K562 (cell line): ENCODE results near the gene KRT222. TPM values are rescaled to one million over a fixed set of nuclear protein-coding genes. Genes with fewer than 3 reads are reported as not detected.
A peak's percentile ranks its signal among the peaks of the same experiment; 100 is the strongest.

Experiments used
- ATAC-seq: fragments of 200-7000 bp; cut with Tn5 transposase; 3 replicates; pipeline ENCODE4 v1.9.1; 2020; ENCODE audit warnings: moderate library complexity
- BruUV-seq: library from RNA; stranded (reverse); fragments of 400-500 nt; replicated peaks from 2 replicates; lab custom pipeline; 2021; lab: Mats Ljungman, UMichigan
- CTCF ChIA-PET: fragments of 300-600 bp; formaldehyde crosslinking; extraction: SDS; loops from one replicate; lab custom pipeline; 2021; ENCODE audit warnings: low intra/inter-chr PET ratio; lab: Yijun Ruan, JAX
- POLR2A ChIA-PET: fragments of 300-600, 350-650 bp; sonication (Branson Sonifier 250); formaldehyde crosslinking; extraction: SDS; loops from one replicate; lab custom pipeline; 2021; ENCODE audit warnings: antibody characterized with exemption, inconsistent platforms; lab: Yijun Ruan, JAX
- DNase-seq, 4 experiments: peaks; one replicate each; pipeline versions ENCODE4 v3.0.0 to v3.0.0-alpha.2; 2011 to 2018; ENCODE audit warnings: low spot score in 3 of 4, mixed read lengths in 3 of 4; ENCODE audit errors: extremely low read depth in 1 of 4
- FAIRE-seq: peaks from 2 replicates; lab custom pipeline; 2011; peaks lifted over from hg19 to GRCh38; lab: Jason Lieb, UNC
- H2AFZ ChIP-seq: 2 replicates; pipeline ENCODE4 v1.6.0; 2011; ENCODE audit warnings: low read depth, low read length, control low read depth, inconsistent platforms
- H3K27ac ChIP-seq: fragments of 200-600 bp; 3 replicates; pipeline ENCODE4 v1.8.0; 2011; ENCODE audit warnings: low read depth, mild to moderate bottlenecking, control low read depth, inconsistent platforms, low read length, moderate library complexity, mixed read lengths; ENCODE audit errors: extremely low read depth
- H3K27me3 ChIP-seq, 2 experiments: fragments of 300-600 bp in 1 of 2; 2 replicates in 1 of 2; 3 replicates in 1 of 2; pipeline versions ENCODE4 v1.6.0 to v1.8.0; 2011; ENCODE audit warnings: inconsistent platforms in 2 of 2, low read length in 2 of 2, mild to moderate bottlenecking in 1 of 2, mixed read lengths in 1 of 2, moderate library complexity in 1 of 2; ENCODE audit not compliant: control insufficient read depth in 2 of 2, insufficient read depth in 2 of 2
- H3K36me3 ChIP-seq: fragments of 300-600 bp; 3 replicates; pipeline ENCODE4 v1.8.0; 2011; ENCODE audit warnings: mild to moderate bottlenecking, low read length, inconsistent platforms; ENCODE audit not compliant: control insufficient read depth, insufficient read depth
- H3K4me1 ChIP-seq, 2 experiments: fragments of 200-600 bp in 1 of 2; replicated peaks in 1 of 2; 2 replicates in 1 of 2; 3 replicates in 1 of 2; pipeline versions ENCODE4 v1.5.1 to v1.8.0; 2011; ENCODE audit warnings: inconsistent platforms in 2 of 2, low read length in 2 of 2, mild to moderate bottlenecking in 1 of 2, mixed read lengths in 1 of 2, moderate library complexity in 1 of 2; ENCODE audit not compliant: control insufficient read depth in 2 of 2, insufficient read depth in 2 of 2
- H3K4me2 ChIP-seq: 2 replicates; pipeline ENCODE4 v1.6.1; 2011; ENCODE audit warnings: low read length, control low read depth, inconsistent platforms, mixed read lengths; ENCODE audit not compliant: insufficient read depth
- H3K4me3 ChIP-seq: fragments of 200-600 bp; sonication (generic), shearing (Covaris generic); 2 replicates; pipeline ENCODE4 v1.5.1; 2016; ENCODE audit warnings: control low read depth, inconsistent platforms
- H3K79me2 ChIP-seq: fragments of 200-600 bp; 3 replicates; pipeline ENCODE4 v1.8.0; 2011; ENCODE audit warnings: low read length, inconsistent platforms; ENCODE audit not compliant: control insufficient read depth, insufficient read depth
- H3K9ac ChIP-seq, 2 experiments: 2 replicates each; pipeline versions ENCODE4 v1.6.0 to v1.6.1; 2011; ENCODE audit warnings: low read depth in 2 of 2, low read length in 2 of 2, control low read depth in 1 of 2, inconsistent platforms in 1 of 2, mild to moderate bottlenecking in 1 of 2, mixed read lengths in 1 of 2; ENCODE audit not compliant: insufficient read depth in 1 of 2
- H3K9me1 ChIP-seq: one replicate; pipeline ENCODE4 v1.6.0; 2011; ENCODE audit warnings: inconsistent platforms, mild to moderate bottlenecking, low read length, moderate library complexity; ENCODE audit not compliant: control insufficient read depth, insufficient read depth
- H3K9me3 ChIP-seq: replicated peaks from 2 replicates; pipeline ENCODE4 v1.5.1; 2011; ENCODE audit warnings: low read depth, low read length, inconsistent platforms; ENCODE audit not compliant: control insufficient read depth, insufficient read depth
- H4K20me1 ChIP-seq: replicated peaks from 2 replicates; pipeline ENCODE4 v1.6.1; 2011; ENCODE audit warnings: low read length, inconsistent platforms, mixed read lengths; ENCODE audit not compliant: control insufficient read depth, insufficient read depth
- CREM ChIP-seq: IDR thresholded peaks from 2 replicates; pipeline ENCODE4 v1.6.1; 2014; ENCODE audit warnings: antibody characterized with exemption, low read depth
- MTA3 ChIP-seq: fragments of 450-650 bp; formaldehyde crosslinking; IDR thresholded peaks from 2 replicates; pipeline ENCODE4 v1.6.1; 2017; ENCODE audit warnings: mild to moderate bottlenecking, borderline replicate concordance
- WGBS: fragments of 100-300 bp; shearing (Covaris generic); methylation state at CpG from one replicate; pipeline ENCODE4 v1.1.6; 2016; ENCODE audit warnings: low coverage, mixed read lengths; ENCODE audit not compliant: insufficient coverage; ENCODE audit errors: missing lambda C conversion rate; 5-methylcytosine and 5-hydroxymethylcytosine counted together
- in situ Hi-C: fragments of 300-500 bp; cut with MboI; formaldehyde crosslinking; loops from 4 replicates; pipeline ENCODE4 v1.15.0; 2018; ENCODE audit warnings: inconsistent platforms, mixed read lengths
- intact Hi-C: fragments of 100-400 bp; cut with micrococcal nuclease; formaldehyde crosslinking; loops from 2 replicates; pipeline ENCODE4 v1.14.2; 2022
- polyA plus RNA-seq, 8 experiments: library from polyadenylated mRNA; depleted of rRNA in 4 of 8; stranded (reverse) in 5 of 8; unstranded in 3 of 8; fragments of >200 nt; fragmentation: Nextera tagmentation in 2 of 8; fragmentation: Illumina TruSeq in 1 of 8; extraction: Ambion mirVana in 2 of 8; extraction: Trizol in 1 of 8; gene quantifications; 2 replicates each; pipeline versions ENCODE4 v1.2.1 to v1.2.3, GENCODE V29; 2011 to 2014; ENCODE audit warnings: inconsistent platforms in 1 of 8, missing spikeins in 1 of 8
- total RNA-seq, 7 experiments: library from RNA; depleted of rRNA in 6 of 7; stranded (reverse); fragments of >200 nt in 6 of 7; fragmentation: Illumina TruSeq in 2 of 7; extraction: Trizol in 2 of 7; gene quantifications; 2 replicates each; pipeline versions ENCODE4 v1.2.1 to v1.2.3, GENCODE V29; 2011 to 2021; ENCODE audit warnings: low replicate concordance in 1 of 7

KRT222 gene
- total and polyA plus RNA-seq, 9 of the 15 experiments (the other 6 are each of a cell fraction or from before 2014, with no cell fraction given): 0.03 to 0.11 (median 0.05) TPM; not detected in 5

DNA sequence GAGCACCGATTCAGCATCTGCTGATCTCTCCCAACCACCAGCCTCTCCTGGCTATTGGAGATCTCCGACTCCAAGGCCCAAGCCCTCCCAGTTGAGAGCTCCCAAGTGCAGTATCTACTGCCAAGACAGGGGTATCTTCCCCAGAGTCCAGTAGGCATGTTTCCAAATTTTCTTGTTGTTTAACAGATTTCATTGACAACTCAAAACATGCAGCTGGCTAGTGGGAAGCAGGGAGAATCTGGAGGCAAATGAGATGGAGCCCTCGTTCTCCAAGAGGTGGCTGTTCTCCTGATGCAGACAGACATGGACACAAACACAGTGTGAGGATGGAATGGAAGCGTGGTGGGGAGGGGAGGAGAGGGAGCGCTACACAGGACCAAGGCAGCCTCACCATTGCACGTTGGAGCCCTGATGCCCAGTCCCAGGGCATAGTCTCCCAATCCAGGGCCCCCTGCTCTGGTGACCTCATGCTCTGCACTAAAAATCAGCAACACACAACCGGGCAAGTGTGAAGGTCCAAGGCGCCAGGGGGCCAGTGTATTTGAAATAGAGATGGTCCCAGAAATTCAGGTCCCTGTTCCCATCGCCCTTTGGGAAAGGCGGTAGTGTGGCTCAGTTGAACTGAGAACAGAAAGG, 49.0 kb downstream of the KRT222 start:
- DNase-seq (no peak), ATAC-seq (no peak), FAIRE-seq (no peak)
- no peak overlapping the region for H3K4me3 ChIP-seq
- no peaks in the 10 kb centered on the region for H4K20me1 ChIP-seq
- H3K9me3 ChIP-seq: no peaks in the 10 kb centered on the region
- H3K9me1 ChIP-seq: no peaks in the 10 kb centered on the region
- no peaks in the 10 kb centered on the region for H3K36me3 ChIP-seq
- no TSS peak for BruUV-seq
- ChIA-PET POLR2A (interaction anchor here (1.2 to 3.5 kb wide), 3 partner anchors 11 to 203 kb away, joined by 4 to 19 read pairs (median 7); no protein-coding TSS in a partner anchor), CTCF (interaction anchor here (0.5 to 1.5 kb wide), 6 partner anchors 8 to 1047 kb away, joined by 3 to 7 read pairs (median 3); no protein-coding TSS in a partner anchor)
- in situ Hi-C loops (loop anchor here (5.0 to 25.0 kb wide), 2 partner anchors 176 to 1046 kb away; no protein-coding TSS in a partner anchor), intact Hi-C loops (loop anchor here (1.0 to 10.0 kb wide), 3 partner anchors 175 to 1046 kb away; no protein-coding TSS in a partner anchor)
- H2AFZ ChIP-seq: no peak overlapping the region
- no peaks in the 10 kb centered on the region for H3K79me2 ChIP-seq
- H3K4me1 ChIP-seq: no peaks in the 10 kb centered on the region
- TF ChIP-seq CREM (0 out of 2 replicates have a peak, but pooled peaks have one; percentile 6), MTA3 (no peak)
- no peak overlapping the region for H3K4me2 ChIP-seq
- 3% methylated on average over 10 of the region's 10 CpGs for WGBS
- H3K27me3 ChIP-seq: peaks cover 12 to 54% of the 10 kb centered on the region in 2 experiments
- no peak overlapping the region for H3K27ac ChIP-seq
- no peak overlapping the region for H3K9ac ChIP-seq
